Fibroblast of skin of back (primary cell): ENCODE results near the gene GBE1.
"Not testable (repeated sequence)": the region's sequence is repeated elsewhere in the genome, so short reads cannot be mapped to it uniquely, and the experiment has no call there.

Experiments used
- DNase-seq: peaks from one replicate; pipeline ENCODE4 v3.0.0-alpha.2; 2013

Gene GBE1

GRCh38 chr3:81530180-81530939, 231.1 kb downstream of the GBE1 start:
- DNase-seq, result no peak

GRCh38 chr3:81521855-81522254, 239.6 kb downstream of the GBE1 start:
- DNase-seq, result no peak

- DNase-seq, result no peak
Observed at GRCh38 chr3:81518945-81519344, 242.5 kb downstream of the GBE1 start.

GRCh38 chr3:81516042-81516441, 245.4 kb downstream of the GBE1 start:
- DNase-seq, result no peak

- DNase-seq, result no peak
Observed at GRCh38 chr3:81513591-81513990, 247.9 kb downstream of the GBE1 start.

- no peak for DNase-seq
Observed at GRCh38 chr3:81503026-81503425, 258.4 kb downstream of the GBE1 start.

GRCh38 chr3:81502236-81502635, 259.2 kb downstream of the GBE1 start:
- DNase-seq, result no peak

GRCh38 chr3:81500039-81500438, 261.4 kb downstream of the GBE1 start:
- no peak for DNase-seq

GRCh38 chr3:81497572-81498251, 263.7 kb downstream of the GBE1 start:
- DNase-seq, result no peak

GRCh38 chr3:81496407-81497104, 264.9 kb downstream of the GBE1 start:
- DNase-seq, result no peak

GRCh38 chr3:81492471-81492870, 269.0 kb downstream of the GBE1 start:
- DNase-seq, result not testable (repeated sequence)

GRCh38 chr3:81492040-81492439, 269.4 kb downstream of the GBE1 start:
- peak; percentile 65 for DNase-seq

GRCh38 chr3:81490541-81491288, 270.7 kb downstream of the GBE1 start:
- peak; percentile 77 for DNase-seq

- peak; percentile 84 for DNase-seq
Observed at GRCh38 chr3:81485444-81485865, 276.0 kb downstream of the GBE1 start.

GRCh38 chr3:81484520-81484919, 276.9 kb downstream of the GBE1 start:
- no peak for DNase-seq

GRCh38 chr3:81483046-81483445, 278.4 kb downstream of the GBE1 start:
- no peak for DNase-seq

GRCh38 chr3:81477740-81478139, 283.7 kb downstream of the GBE1 start:
- DNase-seq, result no peak

- no peak for DNase-seq
Observed at GRCh38 chr3:81476692-81477091, 284.8 kb downstream of the GBE1 start.

- no peak for DNase-seq
Observed at GRCh38 chr3:81472600-81473362, 288.7 kb downstream of the GBE1 start.

- DNase-seq, result no peak
Observed at GRCh38 chr3:81470524-81471278, 290.7 kb downstream of the GBE1 start.

GRCh38 chr3:81468391-81468790, 293.1 kb downstream of the GBE1 start:
- no peak for DNase-seq
